Frontal cortex (tissue), 4 donors: ENCODE results near the gene HDC. TPM values are rescaled to one million over a fixed set of nuclear protein-coding genes. Genes with fewer than 3 reads are reported as not detected.

Source experiments
- DNase-seq, 2 donors: peaks; one replicate each; pipeline ENCODE4 v3.0.0; 2012; ENCODE audit warnings: low spot score in 2 of 2
- FAIRE-seq: peaks from 2 replicates; lab custom pipeline; 2012; peaks lifted over from hg19 to GRCh38; lab: Jason Lieb, UNC
- small RNA-seq: library from RNA; depleted of rRNA; stranded (forward); fragments of <200 nt; gene quantifications from one replicate; pipeline ENCODE3, GENCODE V24; 2014
- total RNA-seq: library from RNA; depleted of rRNA; stranded (reverse); fragments of >200 nt; gene quantifications from one replicate; pipeline ENCODE4 v1.2.3, GENCODE V29; 2014
- donor health status: control.
- donor health status: control.
- donor health status: control.

Gene HDC
- total RNA-seq, 1 donor from 2014 or later: under 0.01 TPM

- no peak for FAIRE-seq
- DNase-seq: no peak
Observed at GRCh38 chr15:50228866-50229265, 36.7 kb downstream of the HDC start.

- no peak for DNase-seq
- no peak for FAIRE-seq
Observed at GRCh38 chr15:50227076-50227475, 38.5 kb downstream of the HDC start.

- FAIRE-seq: no peak
- DNase-seq: no peak
Observed at GRCh38 chr15:50225938-50226337, 39.6 kb downstream of the HDC start.

- FAIRE-seq (no peak), DNase-seq (no peak)
Observed at GRCh38 chr15:50225057-50225456, 40.5 kb downstream of the HDC start.

GRCh38 chr15:50224606-50225005, 40.9 kb downstream of the HDC start:
- DNase-seq (no peak), FAIRE-seq (no peak)

- no peak for FAIRE-seq
- DNase-seq: no peak
Observed at GRCh38 chr15:50222181-50222580, 43.3 kb downstream of the HDC start.

- FAIRE-seq: no peak
Observed at GRCh38 chr15:50219820-50220219, 45.7 kb downstream of the HDC start.

GRCh38 chr15:50218691-50219090, 46.8 kb downstream of the HDC start:
- DNase-seq (no peak), FAIRE-seq (no peak)

More at GRCh38 chr15:50219820-50220219, 45.7 kb downstream of the HDC start:
- no peak for DNase-seq

- FAIRE-seq (no peak), DNase-seq (no peak)
Observed at GRCh38 chr15:50218291-50218690, 47.2 kb downstream of the HDC start.

GRCh38 chr15:50210462-50211157, 54.9 kb downstream of the HDC start:
- DNase-seq (no peak), FAIRE-seq (no peak)

- DNase-seq (no peak), FAIRE-seq (no peak)
Observed at GRCh38 chr15:50209809-50210208, 55.7 kb downstream of the HDC start.

- no peak for FAIRE-seq
- DNase-seq: no peak
Observed at GRCh38 chr15:50206020-50206419, 59.5 kb downstream of the HDC start.

GRCh38 chr15:50202003-50202402, 63.5 kb downstream of the HDC start:
- FAIRE-seq (no peak), DNase-seq (no peak)

GRCh38 chr15:50192926-50193620, 72.5 kb downstream of the HDC start:
- FAIRE-seq (no peak), DNase-seq (no peak)

- DNase-seq (no peak), FAIRE-seq (no peak)
Observed at GRCh38 chr15:50192164-50192563, 73.4 kb downstream of the HDC start.

Small RNA genes lying within 50 kb of the gene (small RNA-seq; reads per million reads assigned to genes)
- gene RF00019: not detected

Other genes starting within 250 kb of the HDC start
- gene ATP8B4, start 146.5 kb downstream of the HDC start, total RNA-seq: 6.9 TPM
- gene SLC27A2, start 83.5 kb downstream of the HDC start, total RNA-seq: 1.6 TPM
- gene GABPB1, start 89.5 kb upstream of the HDC start, total RNA-seq: 53.8 TPM
- gene USP8, start 158.7 kb upstream of the HDC start, total RNA-seq: 26.9 TPM